Activated CD8-positive, alpha-beta memory T cell treated with anti-CD3 and anti-CD28 coated beads for 48 hours (primary cell): ENCODE results near the gene FAM118A.
"Not testable (repeated sequence)": the region's sequence is repeated elsewhere in the genome, so short reads cannot be mapped to it uniquely, and the experiment has no call there.

Experiments used
- DNase-seq, 3 experiments: peaks; one replicate each; pipeline ENCODE4 v3.0.0-alpha.2; 2020; ENCODE audit warnings: low read depth in 2 of 3, low spot score in 2 of 3

FAM118A gene

DNA sequence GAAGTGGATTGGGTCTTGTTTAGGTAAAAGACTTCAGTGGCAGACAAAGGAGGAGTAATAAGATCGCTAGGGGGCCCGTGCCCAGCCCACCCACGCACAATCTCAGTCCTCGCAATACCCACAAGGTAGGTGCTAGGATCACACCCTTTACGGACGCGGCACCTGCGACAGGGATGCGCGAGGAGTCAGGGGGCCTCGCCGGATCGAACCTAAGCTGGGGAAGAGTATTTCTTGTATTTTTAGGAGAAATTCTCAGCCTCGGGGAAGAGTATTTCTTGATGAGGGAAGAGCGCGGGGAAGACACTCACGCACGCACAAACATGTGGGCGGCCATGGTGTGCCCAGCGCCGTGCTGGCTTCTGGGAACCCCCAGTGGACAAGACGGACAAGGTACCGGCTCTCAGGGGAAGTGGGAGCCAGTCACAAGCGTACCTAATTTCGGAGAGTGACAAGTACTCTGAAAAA is 745 bp upstream of the FAM118A start:
- DNase-seq: no peak

DNA sequence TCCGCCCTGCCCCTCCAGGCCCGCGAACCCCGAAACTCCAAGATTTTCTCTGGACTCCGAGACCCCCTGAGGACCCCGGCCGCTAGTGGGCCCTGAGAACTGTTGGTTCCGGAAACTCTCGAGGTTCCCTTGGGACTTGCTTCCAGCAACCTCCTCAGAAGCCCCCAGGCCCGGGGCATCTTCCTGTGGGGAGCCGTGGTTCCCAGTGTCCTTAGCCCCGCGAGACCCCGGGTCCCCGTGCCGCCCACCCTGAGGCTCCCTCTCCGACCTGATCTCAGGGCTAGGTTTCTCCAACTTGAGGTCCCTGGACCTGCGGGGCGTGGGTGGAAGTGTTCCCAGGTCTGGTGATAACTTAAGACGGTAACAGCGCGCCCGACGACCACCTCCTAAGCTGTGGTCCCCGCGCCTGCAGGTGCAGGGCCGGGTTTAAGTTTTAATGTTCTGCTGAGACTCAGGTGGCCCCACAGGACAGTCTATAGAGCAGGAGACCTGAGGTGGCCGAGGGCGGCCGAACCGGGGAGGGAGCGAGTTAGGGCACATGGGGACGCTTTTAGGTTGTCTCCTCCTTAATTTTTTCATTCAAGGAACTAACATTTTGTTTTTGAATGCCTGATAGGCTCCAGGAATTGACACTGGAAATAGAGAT is 720 bp downstream of the FAM118A start:
- DNase-seq: no peak

DNA sequence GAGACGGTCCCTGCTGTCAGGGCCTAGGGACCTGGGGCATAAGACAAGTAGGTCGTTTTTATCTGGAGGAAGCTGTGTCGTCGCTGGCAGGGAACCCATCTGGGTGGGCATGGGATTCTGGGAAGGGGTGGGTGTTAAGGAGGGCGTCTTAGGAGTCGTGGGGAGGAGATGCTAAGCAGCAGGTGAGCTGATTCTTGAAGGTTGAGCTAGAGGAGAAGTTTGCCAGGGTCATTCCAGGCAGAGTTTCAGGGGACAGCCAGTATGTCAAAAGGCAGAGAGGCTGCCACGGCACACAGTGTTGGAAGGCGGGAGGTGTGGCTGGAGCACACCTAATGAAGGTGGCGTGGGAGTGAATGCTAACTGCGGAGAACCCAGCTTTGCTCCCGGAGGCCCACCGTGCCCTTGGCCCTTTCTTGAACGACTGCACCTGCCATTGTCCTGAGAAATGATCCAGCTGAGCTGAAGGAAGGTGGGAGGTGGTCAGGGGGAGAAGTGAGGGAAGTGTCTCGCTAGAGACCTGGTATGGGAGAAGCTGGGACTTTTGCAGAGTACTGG is 1.3 kb downstream of the FAM118A start:
- no peak for DNase-seq

DNA sequence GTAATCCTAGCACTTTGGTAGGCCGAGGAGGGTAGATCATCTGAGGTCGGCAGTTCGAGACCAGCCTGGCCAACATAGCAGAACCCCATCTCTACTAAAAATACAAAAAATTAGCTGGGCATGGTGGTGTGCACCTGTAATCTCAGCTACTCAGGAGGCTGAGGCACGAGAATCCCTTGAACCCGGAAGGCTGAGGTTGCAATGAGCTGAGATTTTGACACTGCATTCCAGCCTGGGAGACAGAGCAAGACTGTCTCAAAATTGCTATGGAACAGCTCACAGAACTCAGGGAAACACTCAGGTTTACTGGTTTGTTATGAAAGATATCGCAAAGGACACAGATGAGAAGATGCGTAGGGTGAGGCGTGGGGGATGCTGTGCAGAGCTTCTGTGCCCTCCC is 2.7 kb downstream of the FAM118A start:
- DNase-seq: no peak

DNA sequence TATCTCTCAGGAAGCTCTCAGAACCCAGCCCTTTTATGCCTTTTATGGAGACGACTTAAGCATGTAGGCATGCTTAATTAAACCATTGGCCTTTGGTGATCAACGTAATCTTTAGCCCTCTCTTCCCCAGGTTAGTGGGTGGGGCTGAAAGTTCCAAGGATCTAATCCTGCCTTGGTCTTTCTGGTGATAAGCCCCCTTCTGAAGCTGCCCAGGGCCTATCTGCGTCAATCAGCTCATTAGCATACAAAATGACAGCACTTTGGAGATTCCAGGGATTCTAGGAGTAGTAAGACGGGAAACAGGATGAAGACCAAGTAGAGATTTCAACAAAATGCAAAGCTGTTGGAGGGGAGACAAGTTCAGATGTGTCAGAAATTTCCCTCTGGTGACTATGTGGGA is 3.1 kb downstream of the FAM118A start:
- DNase-seq: no peak

DNA sequence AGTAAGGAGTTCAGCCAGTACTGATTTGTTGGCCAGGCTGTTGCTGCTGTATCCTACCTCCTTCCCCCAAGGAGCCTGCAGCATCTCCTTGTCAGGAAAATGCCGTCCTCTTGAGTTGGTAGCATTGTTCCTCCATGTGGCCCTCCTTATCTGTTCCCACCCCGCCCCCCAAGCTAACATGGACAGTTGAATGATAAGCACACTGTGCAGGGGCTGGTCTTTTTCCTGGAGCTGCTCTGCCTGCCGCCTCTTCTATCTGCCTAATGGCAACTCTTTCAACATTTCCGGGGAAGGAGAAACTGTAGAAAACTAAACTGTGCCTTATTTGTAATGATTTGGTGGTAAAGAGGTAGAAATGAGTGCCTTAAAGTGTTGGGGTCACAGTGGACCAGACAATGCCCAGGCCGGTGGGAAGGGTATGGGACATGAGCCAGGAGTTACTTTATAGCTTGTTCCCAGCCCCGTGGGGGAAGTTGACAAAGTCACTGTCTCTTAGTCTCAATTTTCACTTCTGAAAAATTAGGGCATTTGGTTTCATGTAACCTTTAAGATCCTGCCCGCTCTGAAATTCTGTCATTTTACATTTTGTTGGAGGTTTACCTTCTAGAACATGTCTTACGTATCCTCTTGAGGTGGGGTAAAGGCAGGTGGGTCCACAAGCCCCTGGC is 4.5 kb downstream of the FAM118A start:
- DNase-seq: no peak

DNA sequence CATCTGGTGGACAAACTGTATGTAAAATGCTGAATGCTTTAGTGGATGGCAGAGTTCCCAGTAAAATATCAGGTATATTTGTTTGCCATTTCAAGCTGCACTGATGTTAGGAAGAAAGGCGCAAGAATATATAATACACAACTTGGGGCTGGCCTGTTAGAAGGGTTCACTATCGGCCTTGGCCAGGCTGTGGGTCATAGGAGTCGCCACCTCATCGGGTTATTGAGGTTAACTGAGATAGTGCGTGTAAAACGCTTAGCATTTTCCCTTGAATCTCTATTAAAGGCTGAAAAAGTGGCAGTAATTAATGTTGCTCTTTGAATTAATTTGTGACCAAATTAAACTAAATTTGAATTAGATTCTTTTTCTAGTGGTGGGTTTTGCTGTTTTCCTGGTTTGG is 5.1 kb downstream of the FAM118A start:
- DNase-seq: no peak

DNA sequence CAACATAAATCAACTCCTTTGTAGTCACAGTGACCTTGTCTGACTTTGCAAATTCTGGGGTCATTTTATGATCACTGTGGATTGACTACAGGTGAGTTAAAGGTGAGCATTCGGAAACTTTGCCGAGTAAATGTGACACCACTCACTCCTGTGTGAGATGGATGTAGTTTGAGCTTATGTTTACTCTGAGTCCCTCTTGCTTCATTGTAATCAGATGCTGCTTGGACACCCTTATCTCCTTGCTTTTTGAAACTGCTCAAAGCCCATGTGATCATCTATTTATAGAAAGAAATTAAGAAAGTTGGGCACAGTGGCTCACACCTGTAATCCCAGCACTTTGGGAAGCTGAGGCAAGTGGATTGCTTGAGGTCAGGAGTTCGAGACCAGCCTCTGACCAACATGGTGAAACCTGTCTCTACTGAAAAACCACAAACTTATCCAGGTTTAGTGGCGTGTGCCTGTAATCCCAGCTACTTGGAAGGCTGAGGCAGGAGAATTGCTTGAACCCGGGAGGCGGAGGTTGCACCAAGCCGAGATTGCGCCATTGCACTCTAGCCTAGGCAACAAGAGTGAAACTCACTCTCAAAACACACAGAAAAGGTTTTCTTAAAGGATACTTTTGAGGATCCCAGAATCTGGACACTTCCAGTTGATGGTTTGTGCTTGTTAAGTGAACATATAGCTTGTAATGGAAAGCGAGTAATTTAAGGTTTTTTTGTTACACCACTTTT is 7.2 kb downstream of the FAM118A start:
- no peak for DNase-seq

DNA sequence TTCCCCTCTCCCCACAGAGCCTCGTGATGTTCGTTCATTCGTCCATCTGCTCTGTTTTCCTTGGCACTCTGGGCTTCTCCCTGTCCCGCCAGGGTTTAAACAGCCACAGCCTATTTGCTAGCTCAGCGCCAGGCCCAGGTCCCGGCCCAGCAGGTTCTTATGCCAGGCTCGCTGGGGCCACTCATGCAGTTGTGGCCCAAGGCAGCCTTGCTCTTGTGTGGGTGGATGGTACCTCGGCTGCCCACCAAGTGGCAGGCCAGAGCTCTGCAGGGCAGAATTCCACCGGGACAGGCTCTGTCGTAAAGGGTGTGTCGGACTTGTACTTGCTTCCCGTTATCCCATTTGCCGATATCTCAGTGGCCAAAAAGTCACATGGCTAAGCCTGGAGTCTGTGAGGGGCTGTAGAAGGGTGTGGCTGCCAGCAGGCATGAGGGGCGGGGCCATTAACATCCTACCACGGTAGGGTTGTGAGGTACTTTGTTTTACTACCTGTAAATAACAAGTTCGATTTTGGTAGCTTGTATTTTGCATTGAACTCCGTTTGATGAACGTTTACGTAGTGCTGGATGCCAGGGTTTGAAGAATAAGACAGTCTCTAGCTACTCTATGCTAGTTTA is 7.9 kb downstream of the FAM118A start:
- no peak for DNase-seq

DNA sequence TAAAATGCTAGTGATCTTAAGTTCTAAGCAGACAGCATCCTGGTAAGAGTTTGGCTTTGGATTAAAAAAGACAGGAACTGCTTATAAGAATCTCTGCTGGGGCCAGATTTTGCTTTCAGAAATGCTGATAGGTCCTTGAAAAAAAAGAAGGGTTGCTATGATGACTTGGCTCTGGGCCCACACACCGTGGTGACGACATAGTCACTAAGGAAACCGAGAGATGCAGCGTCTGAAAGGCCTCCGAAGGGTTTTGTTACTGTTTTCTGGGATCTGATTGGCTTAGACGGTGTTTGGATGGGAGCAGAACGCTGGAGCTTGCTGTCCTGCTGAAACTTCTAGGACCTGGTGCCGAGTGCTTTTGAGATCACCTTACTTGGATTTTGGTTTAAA is 8.4 kb downstream of the FAM118A start:
- DNase-seq: peak; percentile 47 to 65 (median 49)

DNA sequence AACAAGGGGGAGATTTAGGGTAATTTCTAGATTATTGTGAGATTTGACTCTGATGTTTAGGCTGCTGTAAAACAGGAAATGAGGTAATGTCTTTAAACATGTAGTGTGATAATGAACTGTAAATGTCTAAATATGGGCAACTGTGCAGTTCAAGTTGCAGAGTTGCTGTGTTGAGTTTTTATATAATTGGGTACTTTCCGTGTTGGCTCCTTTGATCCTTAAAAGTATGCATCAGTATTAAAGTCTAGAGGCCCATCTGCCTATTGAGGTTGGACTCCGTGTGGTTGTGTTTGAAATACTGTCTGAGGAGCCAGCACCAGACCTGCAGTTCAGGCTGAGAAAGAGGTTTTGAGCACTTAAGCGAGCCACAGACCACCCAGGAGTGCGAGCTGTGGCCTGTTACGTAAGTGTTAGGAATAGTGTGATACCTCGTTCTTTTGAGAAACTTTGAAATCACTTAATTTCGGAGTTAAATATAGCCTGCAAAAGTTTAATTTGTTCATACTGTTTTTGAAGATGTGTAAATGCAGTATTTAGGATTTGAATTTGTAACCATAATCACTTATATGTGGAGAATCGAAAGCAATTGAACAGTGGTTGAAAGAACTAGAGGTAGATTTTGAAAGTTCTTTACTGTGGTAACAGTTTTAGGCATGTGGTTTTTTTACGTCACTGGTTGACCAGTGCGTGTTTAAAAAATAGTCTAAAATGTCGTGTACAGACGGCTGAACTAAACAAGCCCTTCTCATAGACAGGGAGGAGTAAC is 9.0 kb downstream of the FAM118A start:
- peak in 1 of 3 experiments; percentile 14 for DNase-seq

DNA sequence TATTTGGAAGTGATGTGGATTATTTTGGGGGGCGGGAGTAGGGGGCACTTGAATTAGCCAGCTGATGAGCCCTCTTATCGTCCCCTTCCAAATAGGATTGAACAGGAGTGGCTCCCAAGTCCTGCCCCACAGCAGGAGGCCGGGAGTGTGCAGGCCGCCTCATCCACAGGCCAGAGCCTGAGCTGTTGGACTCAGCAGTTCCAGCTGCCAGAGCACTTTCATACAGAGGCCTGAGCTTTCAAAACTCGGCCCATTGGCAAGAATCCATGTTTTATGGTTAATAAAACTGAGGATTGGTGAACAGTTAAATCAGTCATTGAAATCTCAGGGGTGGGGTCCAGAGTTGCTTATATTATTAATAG is 9.6 kb downstream of the FAM118A start:
- DNase-seq: no peak

DNA sequence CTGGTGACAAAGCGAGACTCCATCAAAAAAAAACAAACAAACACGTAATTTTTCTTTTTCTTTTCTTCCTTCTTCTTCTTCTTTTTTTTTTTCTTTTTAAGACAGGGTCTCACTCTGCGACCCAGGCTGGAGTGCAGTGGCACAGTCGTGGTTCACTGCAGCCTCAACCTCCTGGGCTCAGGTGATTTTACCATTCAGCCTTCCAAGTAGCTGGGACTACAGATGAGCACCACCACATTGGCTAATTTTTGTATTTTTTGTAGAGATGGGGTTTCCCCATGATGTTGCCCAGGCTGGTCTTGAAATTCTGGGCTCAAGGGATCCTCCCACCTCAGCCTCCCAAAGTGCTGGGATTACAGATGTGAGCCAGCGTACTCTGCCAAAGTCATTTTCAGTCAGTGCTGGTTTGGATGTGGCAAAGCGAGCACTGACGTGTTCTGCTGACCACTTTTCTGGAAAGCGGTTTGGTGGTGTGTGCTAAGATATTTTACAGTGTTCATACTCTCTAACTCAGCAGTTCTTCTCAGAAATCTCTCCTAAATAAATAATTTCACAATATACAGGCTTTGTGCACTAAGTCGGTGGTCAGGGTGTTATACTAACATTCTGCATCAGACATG is 10.7 kb downstream of the FAM118A start:
- no peak for DNase-seq

DNA sequence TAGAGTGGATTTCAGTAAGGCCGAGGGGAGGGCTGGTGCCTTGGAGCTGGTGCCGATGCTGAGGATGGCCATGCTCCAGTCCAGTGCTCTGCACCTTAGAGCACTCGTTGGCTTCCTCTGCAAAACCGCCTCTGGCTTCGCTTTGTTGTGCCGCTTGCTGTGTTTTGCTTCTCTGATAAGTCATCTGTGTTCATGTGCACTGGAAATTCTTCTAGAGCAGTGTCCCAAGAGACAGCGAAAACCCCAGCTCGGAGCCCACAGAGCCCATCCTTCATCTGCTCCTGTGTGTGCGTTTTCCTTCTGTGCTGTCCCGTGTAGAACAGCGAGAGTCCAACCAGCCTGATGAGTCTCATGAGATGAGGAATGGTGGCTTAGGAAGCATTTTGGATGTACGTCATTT is 12.1 kb downstream of the FAM118A start:
- DNase-seq: no peak

DNA sequence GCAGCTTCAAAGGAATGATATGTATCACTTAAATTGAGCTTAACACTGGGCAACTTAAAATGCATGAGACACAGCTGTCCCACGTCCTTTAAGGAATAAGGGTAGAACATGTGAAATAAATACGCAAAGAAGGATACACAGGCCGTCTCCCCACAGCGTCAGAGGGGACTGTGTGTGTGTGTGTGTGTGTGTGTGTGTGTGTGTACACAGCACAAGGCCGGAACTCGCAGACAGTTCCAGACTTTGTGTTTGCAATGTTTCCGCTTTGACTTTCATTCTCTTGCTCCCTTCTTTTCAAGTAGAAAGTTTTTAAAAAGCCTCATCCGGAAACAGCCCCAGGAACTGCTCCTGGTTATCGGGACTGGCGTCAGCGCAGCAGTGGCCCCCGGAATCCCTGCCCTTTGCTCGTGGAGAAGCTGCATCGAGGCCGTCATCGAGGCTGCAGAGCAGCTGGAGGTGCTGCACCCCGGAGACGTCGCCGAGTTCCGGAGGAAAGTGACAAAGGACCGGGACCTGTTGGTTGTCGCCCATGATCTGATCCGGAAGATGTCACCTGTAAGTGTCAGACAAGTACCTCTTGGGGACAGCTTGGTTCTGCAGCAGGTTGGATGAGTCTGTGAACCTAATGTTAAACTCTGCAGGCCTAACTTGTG is 13.3 kb downstream of the FAM118A start:
- no peak for DNase-seq

DNA sequence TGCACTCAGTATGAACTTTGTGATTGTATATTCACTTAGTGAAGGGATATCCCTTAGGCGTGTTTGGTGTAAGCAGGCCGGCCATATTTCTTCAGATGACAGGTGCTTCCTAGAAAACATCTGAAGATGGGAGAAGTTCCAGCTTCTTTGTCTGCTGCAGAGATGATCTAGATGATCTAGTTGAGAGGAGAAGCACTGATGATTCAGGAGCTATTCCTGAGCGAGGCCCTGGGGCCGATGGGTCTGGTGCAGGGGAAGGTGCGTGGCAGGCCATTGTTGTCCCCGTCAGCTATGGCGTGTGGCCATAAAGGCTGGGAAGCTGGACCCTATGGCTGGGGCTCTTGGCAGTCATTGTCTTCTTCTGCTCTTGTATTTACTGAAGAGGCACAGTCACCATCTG is 14.0 kb downstream of the FAM118A start:
- DNase-seq: no peak

DNA sequence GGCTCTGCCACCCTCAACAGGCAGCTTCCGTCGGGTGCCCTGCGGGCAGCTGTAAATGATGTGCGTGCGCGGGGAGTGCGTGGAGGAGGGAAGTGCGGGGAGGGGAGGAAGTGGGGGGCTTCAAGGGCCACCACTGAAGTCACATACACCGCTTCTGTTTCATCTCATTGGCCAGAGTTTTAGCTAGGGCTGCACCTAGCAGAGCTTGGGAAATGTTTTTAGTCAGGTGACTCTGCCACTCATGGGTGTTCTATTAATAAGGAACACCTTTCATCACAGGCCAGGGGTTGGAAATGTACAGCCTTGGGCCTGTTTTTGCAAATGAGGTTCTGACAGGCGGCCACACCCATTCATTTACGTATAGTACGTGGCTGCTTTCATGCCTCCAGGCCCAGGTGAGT is 14.6 kb downstream of the FAM118A start:
- DNase-seq: no peak

DNA sequence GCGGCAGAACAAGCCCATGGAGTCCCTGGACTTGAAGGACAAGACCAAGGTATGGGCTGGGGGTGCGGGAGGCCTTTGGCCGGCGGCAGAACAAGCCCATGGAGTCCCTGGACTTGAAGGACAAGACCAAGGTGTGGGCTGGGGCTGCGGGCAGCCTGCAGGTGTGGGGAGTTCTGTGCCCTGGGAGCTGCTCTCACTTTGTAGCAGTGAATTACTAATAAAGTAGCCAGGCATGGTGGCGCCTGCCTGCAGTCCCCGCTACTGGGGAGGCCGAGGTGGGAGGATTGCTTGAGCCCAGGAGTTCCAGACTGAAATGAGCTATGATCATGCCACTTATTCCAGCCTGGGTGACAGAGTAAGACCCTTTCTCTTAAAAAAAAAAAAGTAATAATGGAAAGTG is 18.5 kb downstream of the FAM118A start:
- not testable (repeated sequence) for DNase-seq

DNA sequence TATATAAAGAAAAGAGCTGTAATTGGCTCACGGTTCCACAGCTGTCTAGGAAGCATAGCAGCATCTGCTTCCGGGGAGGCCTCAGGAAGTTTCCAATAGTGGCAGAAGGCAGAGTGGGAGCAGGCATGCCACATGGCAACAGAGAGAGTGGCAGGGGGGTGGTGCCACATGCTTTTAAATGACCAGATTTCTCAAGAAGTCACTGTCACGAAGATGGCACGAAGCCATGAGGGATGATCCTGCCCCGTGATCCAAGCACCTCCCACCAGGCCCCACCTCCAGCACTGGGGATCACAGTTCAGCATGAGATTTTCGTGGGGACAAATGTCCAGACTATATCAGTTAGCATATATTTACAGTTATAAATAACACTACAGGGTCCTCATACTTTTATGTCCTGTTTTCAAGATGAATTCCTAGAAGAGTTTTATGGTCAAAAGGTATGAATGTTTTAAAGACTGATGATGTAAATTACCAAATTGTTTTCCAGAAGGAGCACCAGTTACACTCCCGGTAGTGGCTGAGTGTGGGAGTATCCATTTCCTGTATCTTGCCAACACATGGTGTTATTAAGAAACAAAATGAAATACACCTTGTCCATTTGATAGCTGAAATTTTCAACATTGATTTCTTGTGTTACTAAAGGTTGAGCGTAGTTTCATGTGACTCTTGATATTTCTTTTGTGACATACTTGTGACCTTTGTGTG is 19.2 kb downstream of the FAM118A start:
- no peak for DNase-seq
